Activated CD4-positive, alpha-beta memory T cell treated with anti-CD3 and anti-CD28 coated beads, Interleukin-2, amount 10 ng/mL, durations not matched to agents 7 days and 5 days (primary cell): ENCODE measurements around the gene TLCD1. TPM values are rescaled to one million over a fixed set of nuclear protein-coding genes. Genes with fewer than 3 reads are reported as not detected.

Source experiments
- CTCF ChIA-PET: fragments of 350-600 bp; sonication (Branson Sonifier 250); formaldehyde crosslinking; loops from one replicate; lab custom pipeline; 2021; ENCODE audit warnings: antibody characterized with exemption, inconsistent platforms; lab: Charles Lee
- POLR2A ChIA-PET: fragments of 350-600 bp; sonication (Branson Sonifier 250); formaldehyde crosslinking; loops from one replicate; lab custom pipeline; 2021; ENCODE audit warnings: antibody characterized with exemption; lab: Charles Lee
- DNase-seq: peaks from one replicate; pipeline ENCODE4 v3.0.0-alpha.2; 2020
- H3K27ac Mint-ChIP-seq: one replicate; pipeline ENCODE4 v1.8.0; 2021; ENCODE audit warnings: mild to moderate bottlenecking, mixed read lengths
- H3K27me3 Mint-ChIP-seq: one replicate; pipeline ENCODE4 v1.8.0; 2021; ENCODE audit warnings: mixed read lengths
- H3K36me3 Mint-ChIP-seq: one replicate; pipeline ENCODE4 v1.8.0; 2021; ENCODE audit warnings: low read depth, mixed read lengths
- H3K4me1 Mint-ChIP-seq: one replicate; pipeline ENCODE4 v1.8.0; 2021; ENCODE audit warnings: mixed read lengths
- H3K4me3 Mint-ChIP-seq: one replicate; pipeline ENCODE4 v1.8.0; 2021; ENCODE audit warnings: mild to moderate bottlenecking, mixed read lengths
- H3K9me3 Mint-ChIP-seq: one replicate; pipeline ENCODE4 v1.8.0; 2021; ENCODE audit warnings: mixed read lengths
- total RNA-seq, 2 experiments: library from RNA; stranded (reverse); gene quantifications; one replicate each; pipeline ENCODE4 v1.2.3, GENCODE V29; 2021

Gene TLCD1
- total RNA-seq, 2 experiments from 2014 or later, result 1.4 to 2.3 TPM

- Mint-ChIP-seq H3K4me3 (no peak overlapping the region), H3K36me3 (peaks cover 85% of the 10 kb centered on the region), H3K9me3 (no peaks in the 10 kb centered on the region), H3K27me3 (no peaks in the 10 kb centered on the region), H3K4me1 (no peaks in the 10 kb centered on the region), H3K27ac (no peak overlapping the region)
- ChIA-PET CTCF (no interaction called here), POLR2A (no interaction called here)
- DNase-seq, result no peak
These were observed 39.7 kb downstream of the TLCD1 start for GRCh38 chr17:28686296-28686695.

GRCh38 chr17:28685366-28685765 lies 40.7 kb downstream of the TLCD1 start:
- Mint-ChIP-seq H3K9me3 (no peaks in the 10 kb centered on the region), H3K4me3 (no peak overlapping the region), H3K27ac (no peak overlapping the region), H3K36me3 (peaks cover 85% of the 10 kb centered on the region), H3K27me3 (no peaks in the 10 kb centered on the region), H3K4me1 (no peaks in the 10 kb centered on the region)
- POLR2A ChIA-PET, result no interaction called here
- no peak for DNase-seq
- CTCF ChIA-PET, result no interaction called here

GRCh38 chr17:28684963-28685362 lies 41.1 kb downstream of the TLCD1 start:
- Mint-ChIP-seq H3K27ac (no peak overlapping the region), H3K27me3 (no peaks in the 10 kb centered on the region), H3K4me1 (no peaks in the 10 kb centered on the region), H3K4me3 (no peak overlapping the region), H3K9me3 (no peaks in the 10 kb centered on the region), H3K36me3 (peaks cover 81% of the 10 kb centered on the region)
- ChIA-PET CTCF (no interaction called here), POLR2A (no interaction called here)
- no peak for DNase-seq

GRCh38 chr17:28682655-28683054 lies 43.4 kb downstream of the TLCD1 start:
- H3K4me1 Mint-ChIP-seq, result no peaks in the 10 kb centered on the region

GRCh38 chr17:28675980-28676379 lies 50.1 kb downstream of the TLCD1 start:
- peak; percentile 19 for DNase-seq
- Mint-ChIP-seq H3K27me3 (no peaks in the 10 kb centered on the region), H3K9me3 (no peaks in the 10 kb centered on the region), H3K27ac (no peak overlapping the region), H3K4me3 (no peak overlapping the region), H3K36me3 (peaks cover 69% of the 10 kb centered on the region), H3K4me1 (no peaks in the 10 kb centered on the region)
- CTCF ChIA-PET, result interaction anchor here (0.8 to 2.7 kb wide), 9 partner anchors 12 to 51 kb away, joined by 3 to 11 read pairs (median 4); partner anchors contain the start of genes BLTP2 and PROCA1
- POLR2A ChIA-PET, result interaction anchor here (1.2 to 2.1 kb wide), 4 partner anchors 13 to 76 kb away, joined by 3 to 10 read pairs (median 4); partner anchors contain the start of genes BLTP2, SDF2 and SUPT6H

More at GRCh38 chr17:28682655-28683054, 43.4 kb downstream of the TLCD1 start:
- Mint-ChIP-seq H3K36me3 (peaks cover 72% of the 10 kb centered on the region), H3K27ac (no peak overlapping the region), H3K4me3 (no peak overlapping the region), H3K27me3 (no peaks in the 10 kb centered on the region), H3K9me3 (no peaks in the 10 kb centered on the region)
- no peak for DNase-seq
- ChIA-PET POLR2A (interaction anchor here (1.6 kb wide), 1 partner anchor 11 kb away, joined by 4 read pairs; no protein-coding TSS in a partner anchor), CTCF (interaction anchor here (1.0 kb wide), 1 partner anchor 36 kb away, joined by 3 read pairs; no protein-coding TSS in a partner anchor)

- POLR2A ChIA-PET, result interaction anchor here (0.7 to 2.1 kb wide), 5 partner anchors 13 to 76 kb away, joined by 3 to 10 read pairs (median 3); partner anchors contain the start of genes BLTP2, SDF2 and SUPT6H
- CTCF ChIA-PET, result interaction anchor here (0.9 to 2.7 kb wide), 7 partner anchors 12 to 51 kb away, joined by 3 to 11 read pairs (median 6); partner anchors contain the start of gene BLTP2
- H3K36me3 Mint-ChIP-seq, result peaks cover 71% of the 10 kb centered on the region
- no peak for DNase-seq
- no peak overlapping the region for H3K27ac Mint-ChIP-seq
- H3K4me3 Mint-ChIP-seq, result no peak overlapping the region
- no peaks in the 10 kb centered on the region for H3K27me3 Mint-ChIP-seq
- H3K9me3 Mint-ChIP-seq, result no peaks in the 10 kb centered on the region
- no peaks in the 10 kb centered on the region for H3K4me1 Mint-ChIP-seq
These were observed 50.5 kb downstream of the TLCD1 start for GRCh38 chr17:28675490-28675889.

Other genes with a start within 250 kb of the TLCD1 start
- gene FOXN1, start 219.9 kb downstream of the TLCD1 start, total RNA-seq, result not detected
- 10 to 100 TPM; 46.2 to 61.1 TPM for gene UNC119, start 173.6 kb downstream of the TLCD1 start, total RNA-seq
- gene PIGS, start 154.7 kb downstream of the TLCD1 start, total RNA-seq, result 10 to 100 TPM; 66.3 to 66.6 TPM
- 100 to 1,000 TPM; 140 to 147 TPM for gene ALDOC, start 149.3 kb downstream of the TLCD1 start, total RNA-seq
- gene SPAG5, start 127.2 kb downstream of the TLCD1 start, total RNA-seq, result 100 to 1,000 TPM; 125 to 127 TPM
- 10 to 100 TPM; 15.5 to 19.7 TPM for gene RSKR, start 112.0 kb downstream of the TLCD1 start, total RNA-seq
- gene BLTP2, start 81.1 kb downstream of the TLCD1 start, total RNA-seq, result 100 to 1,000 TPM; 120 to 128 TPM
- gene SDF2, start 64.3 kb downstream of the TLCD1 start, total RNA-seq, result 10 to 100 TPM; 49.0 to 52.9 TPM
- 10 to 100 TPM; 60.7 to 65.8 TPM for gene SUPT6H, start 64.0 kb downstream of the TLCD1 start, total RNA-seq
- gene PROCA1, start 14.3 kb downstream of the TLCD1 start, total RNA-seq, result 1 to 10 TPM; 6.2 to 7.4 TPM
- gene RAB34, start 8.4 kb downstream of the TLCD1 start, total RNA-seq, result 1 to 10 TPM; 6.5 to 7.4 TPM
- 1,000 to 10,000 TPM; 1,962 to 2,028 TPM for gene RPL23A, start 6.2 kb downstream of the TLCD1 start, total RNA-seq
- gene NEK8, start 2.6 kb upstream of the TLCD1 start, total RNA-seq, result 1 to 10 TPM; 2.5 to 3.5 TPM
- 10 to 100 TPM; 55.3 to 57.2 TPM for gene TRAF4, start 17.8 kb upstream of the TLCD1 start, total RNA-seq
- 10 to 100 TPM; 15.5 to 17.1 TPM for gene FAM222B, start 116.6 kb upstream of the TLCD1 start, total RNA-seq
- gene ERAL1, start 128.8 kb upstream of the TLCD1 start, total RNA-seq, result 10 to 100 TPM; 34.6 to 35.2 TPM
- 100 to 1,000 TPM; 193 to 200 TPM for gene FLOT2, start 171.5 kb upstream of the TLCD1 start, total RNA-seq
- gene DHRS13, start 176.8 kb upstream of the TLCD1 start, total RNA-seq, result 10 to 100 TPM; 25.2 to 25.7 TPM
- 10 to 100 TPM; 75.6 to 78.8 TPM for gene PHF12, start 225.3 kb upstream of the TLCD1 start, total RNA-seq